ENCODE data around the gene SYT7. TPM values are rescaled to one million over a fixed set of nuclear protein-coding genes. Genes with fewer than 3 reads are reported as not detected.

The SYT7 gene
- total and polyA plus RNA-seq, 2 of the 8 experiments (the other 6 are each of a cell fraction or from before 2014, with no cell fraction given): 9.6 to 10.5 TPM

GRCh38 chr11:61586792-61587430 is 6.0 kb upstream of the SYT7 start:
- H3K14ac ChIP-seq (ENCODE audit: insufficient read length): no peak overlapping the region
- peak overlapping the region; percentile 53 for H4K5ac ChIP-seq (ENCODE audit: insufficient read length, low read depth, low read length)
- H3K4me1 ChIP-seq (replicated peaks in 1 of 4; ENCODE audit: control insufficient read depth in 3 of 4, insufficient read depth in 4 of 4, low read length in 3 of 4): peaks cover 0 to 19% (median 14%) of the 10 kb centered on the region in 4 experiments; a peak in 6 of 7 replicates
- H3K4me3 ChIP-seq (ENCODE audit: extremely low read depth in 1 of 4, insufficient read depth in 2 of 4, low read depth in 3 of 4, low read length in 4 of 4): peak overlapping the region; percentile 40 to 68 (median 54); a peak in 7 of 8 replicates
- peak overlapping the region; percentile 38 for H4K91ac ChIP-seq (replicated peaks; ENCODE audit: insufficient read length, low read length)
- no peak overlapping the region for H3K56ac ChIP-seq (replicated peaks; ENCODE audit: insufficient read length, low read depth, low read length)
- H3K4ac ChIP-seq (replicated peaks; ENCODE audit: insufficient read length, low read depth, low read length): peak overlapping the region; percentile 89
- no peak overlapping the region; a peak in 3 of 7 replicates for H3K9ac ChIP-seq (replicated peaks in 1 of 4; ENCODE audit: extremely low read depth in 1 of 4, low read depth in 3 of 4, low read length in 3 of 4)
- no peaks in the 10 kb centered on the region for H3K9me3 ChIP-seq (ENCODE audit: insufficient read depth in 2 of 2, low read depth in 1 of 2, low read length in 1 of 2)
- peaks cover 14% of the 10 kb centered on the region for H3K23me2 ChIP-seq (ENCODE audit: low read depth, low read length)
- no peaks in the 10 kb centered on the region for H3K79me2 ChIP-seq (ENCODE audit: control insufficient read depth in 1 of 2, insufficient read depth in 2 of 2, low read length in 2 of 2)
- FAIRE-seq (no peak), DNase-seq (ENCODE audit: low read depth in 1 of 2, low spot score in 2 of 2) (no peak)
- H2BK5ac ChIP-seq (ENCODE audit: low read depth, low read length): peak overlapping the region; percentile 78; the same call in 1 of the 2 replicates
- no peak overlapping the region for H3K27ac ChIP-seq (ENCODE audit: low read depth, low read length)
- peak overlapping the region; percentile 84; the same call in 1 of the 2 replicates for H2BK12ac ChIP-seq (ENCODE audit: low read depth, low read length)
- H2AFZ ChIP-seq (ENCODE audit: low read length): no peak overlapping the region
- H2BK120ac ChIP-seq (replicated peaks; ENCODE audit: low read depth, low read length): peak overlapping the region; percentile 76
- ChIA-PET CTCF (ENCODE audit: partially characterized antibody) (interaction anchor here (1.0 to 17.1 kb wide), 17 partner anchors 8 to 126 kb away, joined by 3 to 335 read pairs (median 7); partner anchors contain the start of gene LRRC10B), POLR2A (ENCODE audit: partially characterized antibody) (interaction anchor here (0.6 to 4.6 kb wide), 10 partner anchors 9 to 157 kb away, joined by 3 to 34 read pairs (median 4); partner anchors contain the start of genes CPSF7, LRRC10B and SDHAF2)
- H3K4me2 ChIP-seq (ENCODE audit: insufficient read depth in 1 of 2, low read depth in 2 of 2, low read length in 2 of 2): peak overlapping the region; percentile 83 to 92
- peaks cover 0 to under 1% of the 10 kb centered on the region in 2 experiments for H4K20me1 ChIP-seq (replicated peaks in 1 of 2; ENCODE audit: control insufficient read depth in 1 of 2, insufficient read depth in 2 of 2, low read length in 2 of 2)
- H3K27me3 ChIP-seq (replicated peaks in 1 of 4; ENCODE audit: control insufficient read depth in 3 of 4, extremely low read depth in 1 of 4, insufficient read depth in 3 of 4, low read length in 3 of 4): peaks cover 2 to 29% (median 18%) of the 10 kb centered on the region in 4 experiments; a peak in 5 of 7 replicates
- WGBS, 2 experiments (ENCODE audit: extremely low coverage in 1 of 2, insufficient coverage in 1 of 2, insufficient read length in 1 of 2, insufficient replicate concordance in 2 of 2, low coverage in 1 of 2, low lambda C conversion rate in 2 of 2, missing lambda C conversion rate in 1 of 2): 28% methylated on average over 12 of the region's 13 CpGs; no CpG with 5 or more reads in 1 of the 2 experiments
- H3K79me1 ChIP-seq (ENCODE audit: low read depth, low read length): no peaks in the 10 kb centered on the region
- H2AK5ac ChIP-seq (ENCODE audit: low read depth, low read length): no peak overlapping the region
- H3K23ac ChIP-seq (ENCODE audit: insufficient read length): no peak overlapping the region
- peak overlapping the region; percentile 87 for H4K8ac ChIP-seq (ENCODE audit: extremely low read depth, insufficient read depth, low read length)
- peak overlapping the region; percentile 99; the same call in 1 of the 2 replicates for H2BK15ac ChIP-seq (ENCODE audit: low read length)
- H2BK20ac ChIP-seq (ENCODE audit: low read length): no peak overlapping the region
- no peaks in the 10 kb centered on the region for H3K36me3 ChIP-seq (ENCODE audit: control insufficient read depth in 2 of 4, insufficient read depth in 4 of 4, low read length in 3 of 4)
- H3K18ac ChIP-seq (ENCODE audit: extremely low read depth, low read length): peak overlapping the region; percentile 99
- TF ChIP-seq BACH1 (IDR thresholded peaks at IDR 0.05; ENCODE audit: low read length) (no peak), SAP30 (IDR thresholded peaks at IDR 0.05; ENCODE audit: insufficient read depth, insufficient replicate concordance, low read length) (no peak), SRF (IDR thresholded peaks at IDR 0.05; ENCODE audit: low read depth, low read length) (no peak), RBBP5 (IDR thresholded peaks at IDR 0.05; ENCODE audit: borderline replicate concordance, low read depth, low read length) (0 out of 2 replicates have a peak, but pooled peaks have one; percentile 24), TAF7 (optimal IDR thresholded peaks at IDR 0.05; ENCODE audit: borderline replicate concordance, low read depth, low read length) (no peak)

Data from H1 (cell line).